H1 (cell line): ENCODE data around the gene CUEDC1. TPM values are rescaled to one million over a fixed set of nuclear protein-coding genes. Genes with fewer than 3 reads are reported as not detected.

Experiments used
- CTCF ChIA-PET: fragments of 300-600 bp; sonication (Branson Sonifier 250); formaldehyde crosslinking; loops from one replicate; lab custom pipeline; 2021; ENCODE audit not compliant: partially characterized antibody; lab: Charles Lee
- POLR2A ChIA-PET: fragments of 300-600 bp; sonication (Branson Sonifier 250); formaldehyde crosslinking; loops from one replicate; lab custom pipeline; 2021; ENCODE audit warnings: inconsistent platforms; ENCODE audit not compliant: partially characterized antibody; lab: Charles Lee
- DNase-seq, 2 experiments: peaks; one replicate each; pipeline versions ENCODE4 v3.0.0 to v3.0.0-alpha.2; 2010 to 2022; ENCODE audit warnings: low spot score in 2 of 2, low read depth in 1 of 2, mixed read lengths in 1 of 2
- FAIRE-seq: peaks from 2 replicates; lab custom pipeline; 2011; peaks lifted over from hg19 to GRCh38; lab: Jason Lieb, UNC
- H2AFZ ChIP-seq: 2 replicates; pipeline ENCODE4 v1.8.1; 2012; ENCODE audit warnings: low read length, inconsistent platforms
- H2AK5ac ChIP-seq: 2 replicates; pipeline ENCODE4 v1.6.1; 2013; ENCODE audit warnings: low read depth, low read length
- H2BK120ac ChIP-seq: replicated peaks from 2 replicates; pipeline ENCODE3; 2013; ENCODE audit warnings: low read depth, low read length, inconsistent platforms
- H2BK12ac ChIP-seq: 2 replicates; pipeline ENCODE4 v1.6.1; 2013; ENCODE audit warnings: low read depth, low read length
- H2BK15ac ChIP-seq: 2 replicates; pipeline ENCODE4 v1.6.1; 2013; ENCODE audit warnings: low read length
- H2BK20ac ChIP-seq: 2 replicates; pipeline ENCODE4 v1.6.1; 2013; ENCODE audit warnings: low read length
- H2BK5ac ChIP-seq: 2 replicates; pipeline ENCODE4 v1.6.1; 2013; ENCODE audit warnings: low read depth, low read length
- H3K14ac ChIP-seq: 2 replicates; pipeline ENCODE4 v1.6.1; 2013; ENCODE audit warnings: inconsistent platforms; ENCODE audit not compliant: insufficient read length
- H3K18ac ChIP-seq: 2 replicates; pipeline ENCODE4 v1.6.1; 2013; ENCODE audit warnings: low read length; ENCODE audit errors: extremely low read depth
- H3K23ac ChIP-seq: 2 replicates; pipeline ENCODE4 v1.6.1; 2013; ENCODE audit warnings: inconsistent platforms; ENCODE audit not compliant: insufficient read length
- H3K23me2 ChIP-seq: 2 replicates; pipeline ENCODE4 v1.6.1; 2013; ENCODE audit warnings: low read depth, low read length
- H3K27ac ChIP-seq: 2 replicates; pipeline ENCODE4 v1.6.1; 2011; ENCODE audit warnings: low read depth, low read length, inconsistent platforms
- H3K27me3 ChIP-seq, 4 experiments: replicated peaks in 1 of 4; 1 replicate in 1 of 4; 2 replicates in 3 of 4; pipeline versions ENCODE4 v1.6.1 to v1.8.1; 2011 to 2013; ENCODE audit warnings: low read length in 3 of 4, mild to moderate bottlenecking in 3 of 4, inconsistent platforms in 2 of 4, mixed read lengths in 2 of 4, moderate library complexity in 1 of 4; ENCODE audit not compliant: control insufficient read depth in 3 of 4, insufficient read depth in 3 of 4; ENCODE audit errors: extremely low read depth in 1 of 4
- H3K36me3 ChIP-seq, 4 experiments: 2 replicates each; pipeline versions ENCODE4 v1.6.1 to v1.8.1; 2011 to 2013; ENCODE audit warnings: mild to moderate bottlenecking in 4 of 4, low read length in 3 of 4, moderate library complexity in 2 of 4, control low read depth in 1 of 4, inconsistent platforms in 1 of 4; ENCODE audit not compliant: insufficient read depth in 4 of 4, control insufficient read depth in 2 of 4
- H3K4ac ChIP-seq: replicated peaks from 2 replicates; pipeline ENCODE3; 2013; ENCODE audit warnings: low read length, low read depth, mixed read lengths, inconsistent platforms; ENCODE audit not compliant: insufficient read length
- H3K4me1 ChIP-seq, 4 experiments: replicated peaks in 1 of 4; 1 replicate in 1 of 4; 2 replicates in 3 of 4; pipeline versions ENCODE4 v1.6.1 to v1.8.1; 2011 to 2013; ENCODE audit warnings: low read length in 3 of 4, inconsistent platforms in 2 of 4, mixed read lengths in 1 of 4; ENCODE audit not compliant: insufficient read depth in 4 of 4, control insufficient read depth in 3 of 4
- H3K4me2 ChIP-seq, 2 experiments: 2 replicates each; pipeline versions ENCODE4 v1.6.1 to v1.8.1; 2011 to 2013; ENCODE audit warnings: low read depth in 2 of 2, low read length in 2 of 2, control low read depth in 1 of 2, inconsistent platforms in 1 of 2, mild to moderate bottlenecking in 1 of 2; ENCODE audit not compliant: insufficient read depth in 1 of 2
- H3K4me3 ChIP-seq, 4 experiments: fragments of 200-600, 300-600 bp in 1 of 4; sonication (generic), shearing (Covaris generic), sonication (Bioruptor Twin) in 1 of 4; 2 replicates each; pipeline versions ENCODE4 v1.5.1 to v1.8.1; 2011 to 2016; ENCODE audit warnings: low read length in 4 of 4, low read depth in 3 of 4, control low read depth in 2 of 4, inconsistent platforms in 2 of 4, mild to moderate bottlenecking in 2 of 4, mixed read lengths in 1 of 4, moderate library complexity in 1 of 4; ENCODE audit not compliant: insufficient read depth in 2 of 4; ENCODE audit errors: extremely low read depth in 1 of 4
- H3K56ac ChIP-seq: replicated peaks from 2 replicates; pipeline ENCODE3; 2013; ENCODE audit warnings: low read depth, mild to moderate bottlenecking, mixed read lengths, low read length, inconsistent platforms; ENCODE audit not compliant: insufficient read length
- H3K79me1 ChIP-seq: 2 replicates; pipeline ENCODE4 v1.6.1; 2013; ENCODE audit warnings: low read depth, low read length, control low read depth
- H3K79me2 ChIP-seq, 2 experiments: 2 replicates each; pipeline versions ENCODE4 v1.6.1 to v1.8.1; 2012 to 2013; ENCODE audit warnings: low read length in 2 of 2, mild to moderate bottlenecking in 2 of 2, inconsistent platforms in 1 of 2; ENCODE audit not compliant: insufficient read depth in 2 of 2, control insufficient read depth in 1 of 2
- H3K9ac ChIP-seq, 4 experiments: replicated peaks in 1 of 4; 1 replicate in 1 of 4; 2 replicates in 3 of 4; pipeline versions ENCODE4 v1.6.1 to v1.8.1; 2011 to 2013; ENCODE audit warnings: low read depth in 3 of 4, low read length in 3 of 4, control low read depth in 2 of 4, mild to moderate bottlenecking in 2 of 4, moderate library complexity in 2 of 4, inconsistent platforms in 1 of 4; ENCODE audit errors: extremely low read depth in 1 of 4
- H3K9me3 ChIP-seq, 2 experiments: 2 replicates each; pipeline versions ENCODE4 v1.6.1 to v1.8.1; 2012 to 2013; ENCODE audit warnings: mild to moderate bottlenecking in 2 of 2, moderate library complexity in 2 of 2, control low read depth in 1 of 2, inconsistent platforms in 1 of 2, low read depth in 1 of 2, low read length in 1 of 2, mixed read lengths in 1 of 2; ENCODE audit not compliant: insufficient read depth in 2 of 2
- H4K20me1 ChIP-seq, 2 experiments: replicated peaks in 1 of 2; 2 replicates each; pipeline versions ENCODE3 to v1.8.1; 2011 to 2013; ENCODE audit warnings: inconsistent platforms in 2 of 2, low read length in 2 of 2, mild to moderate bottlenecking in 1 of 2; ENCODE audit not compliant: insufficient read depth in 2 of 2, control insufficient read depth in 1 of 2
- H4K5ac ChIP-seq: 2 replicates; pipeline ENCODE4 v1.6.1; 2013; ENCODE audit warnings: low read length, low read depth, mixed read lengths, inconsistent platforms; ENCODE audit not compliant: insufficient read length
- H4K8ac ChIP-seq: 2 replicates; pipeline ENCODE4 v1.8.0; 2013; ENCODE audit warnings: mild to moderate bottlenecking, moderate library complexity, low read length, inconsistent platforms; ENCODE audit not compliant: insufficient read depth; ENCODE audit errors: extremely low read depth
- H4K91ac ChIP-seq: replicated peaks from 2 replicates; pipeline ENCODE3; 2013; ENCODE audit warnings: low read length, mixed read lengths, inconsistent platforms; ENCODE audit not compliant: insufficient read length
- ASH2L ChIP-seq: fragments of 200-600, 300-600 bp; sonication (generic); IDR thresholded peaks from one replicate; pipeline ENCODE4 v1.7.1; 2017; ENCODE audit warnings: low read length
- SP2 ChIP-seq: IDR thresholded peaks from 2 replicates; pipeline ENCODE4 v1.6.1; 2012; ENCODE audit warnings: mild to moderate bottlenecking, low read length, inconsistent platforms
- TEAD4 ChIP-seq: IDR thresholded peaks from 2 replicates; pipeline ENCODE4 v1.6.1; 2012; ENCODE audit warnings: low read depth, low read length, inconsistent platforms, mixed read lengths
- WGBS, 2 experiments: shearing (Covaris generic) in 1 of 2; methylation state at CpG; one replicate each; pipeline versions ENCODE4 v1.1.6 to v1.1.7; 2013 to 2015; ENCODE audit warnings: low lambda C conversion rate in 2 of 2, mixed read lengths in 2 of 2, inconsistent platforms in 1 of 2, low coverage in 1 of 2, missing lambda C conversion rate in 1 of 2; ENCODE audit not compliant: insufficient replicate concordance in 2 of 2, insufficient coverage in 1 of 2, insufficient read length in 1 of 2; ENCODE audit errors: extremely low coverage in 1 of 2, missing lambda C conversion rate in 1 of 2; 5-methylcytosine and 5-hydroxymethylcytosine counted together
- polyA plus RNA-seq, 7 experiments: library from polyadenylated mRNA; depleted of rRNA in 3 of 7; stranded (reverse) in 5 of 7; unstranded in 2 of 7; fragments of >200 nt in 5 of 7; fragments of 200-250 nt in 2 of 7; gene quantifications; 1 replicate in 5 of 7; 2 replicates in 1 of 7; 4 replicates in 1 of 7; pipeline versions ENCODE4 v1.2.1 to v1.2.3, GENCODE V29; 2011 to 2013; ENCODE audit warnings: missing spikeins in 2 of 7, mixed read lengths in 2 of 7
- total RNA-seq: library from RNA; stranded (reverse); fragmentation: NEBNext Ultra II Directional; extraction: Animal tissue kit (Norgen Biotek cat#: 25700); gene quantifications from 2 replicates; pipeline ENCODE4 v1.2.1, GENCODE V29; 2021

Gene CUEDC1
- total and polyA plus RNA-seq, 2 of the 8 experiments (the other 6 are each of a cell fraction or from before 2014, with no cell fraction given): 4.0 to 10.7 TPM

- no peaks in the 10 kb centered on the region for H3K79me1 ChIP-seq
- no peaks in the 10 kb centered on the region for H4K20me1 ChIP-seq
- H2BK15ac ChIP-seq: peak overlapping the region; percentile 19; the same call in 1 of the 2 replicates
- peak overlapping the region; percentile 50; the same call in 1 of the 2 replicates for H2BK12ac ChIP-seq
- H2AK5ac ChIP-seq: no peak overlapping the region; the same call in 1 of the 2 replicates
- no peak overlapping the region for H3K18ac ChIP-seq
- H2BK120ac ChIP-seq: no peak overlapping the region
- peaks cover 12% of the 10 kb centered on the region; the same call in 1 of the 2 replicates for H3K23me2 ChIP-seq
- no peak overlapping the region for H3K4ac ChIP-seq
- H2BK20ac ChIP-seq: peak overlapping the region; percentile 80; the same call in 1 of the 2 replicates
- DNase-seq (no peak), FAIRE-seq (no peak)
- no peak overlapping the region for H3K9ac ChIP-seq
- H3K14ac ChIP-seq: no peak overlapping the region
- ChIA-PET CTCF (interaction anchor here (1.0 to 20.7 kb wide), 8 partner anchors 10 to 132 kb away, joined by 3 to 384 read pairs (median 88); partner anchors contain the start of genes CUEDC1 and MRPS23), POLR2A (interaction anchor here (0.7 to 32.5 kb wide), 4 partner anchors 9 to 134 kb away, joined by 3 to 672 read pairs (median 26); partner anchors contain the start of genes SRSF1 and VEZF1)
- H3K4me2 ChIP-seq: no peak overlapping the region
- H4K91ac ChIP-seq: no peak overlapping the region
- H4K5ac ChIP-seq: no peak overlapping the region
- H3K23ac ChIP-seq: no peak overlapping the region
- H2AFZ ChIP-seq: no peak overlapping the region
- peaks cover 0 to 30% (median 26%) of the 10 kb centered on the region in 4 experiments; a peak in 5 of 7 replicates for H3K27me3 ChIP-seq
- no peak overlapping the region for H3K4me3 ChIP-seq
- no peak overlapping the region for H3K56ac ChIP-seq
- no peaks in the 10 kb centered on the region for H3K79me2 ChIP-seq
- no peaks in the 10 kb centered on the region for H3K36me3 ChIP-seq
- H4K8ac ChIP-seq: no peak overlapping the region
- WGBS, 2 experiments: 84% methylated on average over 8 of the region's 8 CpGs; no CpG with 5 or more reads in 1 of the 2 experiments
- no peak for TF ChIP-seq TEAD4
- TF ChIP-seq ASH2L: no peak
- no peak for TF ChIP-seq SP2
- H3K9me3 ChIP-seq: no peaks in the 10 kb centered on the region
- peaks cover 0 to 29% (median 22%) of the 10 kb centered on the region in 4 experiments; a peak in 6 of 7 replicates for H3K4me1 ChIP-seq
- H3K27ac ChIP-seq: no peak overlapping the region
- peak overlapping the region; percentile 52; the same call in 1 of the 2 replicates for H2BK5ac ChIP-seq
Observed at GRCh38 chr17:57864273-57864672, 90.9 kb downstream of the CUEDC1 start.
